IPS-15b (cell line): Measurements from ENCODE around the gene AP3S2.
"Not testable (repeated sequence)": the region's sequence is repeated elsewhere in the genome, so short reads cannot be mapped to it uniquely, and the experiment has no call there.

Source experiments
- H3K27me3 ChIP-seq: one replicate; pipeline ENCODE4 v1.6.1; 2013; ENCODE audit warnings: low read length; ENCODE audit not compliant: control insufficient read depth, insufficient read depth
- H3K36me3 ChIP-seq: one replicate; pipeline ENCODE4 v1.6.1; 2013; ENCODE audit warnings: low read length; ENCODE audit not compliant: control insufficient read depth, insufficient read depth
- H3K4me1 ChIP-seq: one replicate; pipeline ENCODE4 v1.6.1; 2013; ENCODE audit warnings: mild to moderate bottlenecking, low read length; ENCODE audit not compliant: control insufficient read depth, insufficient read depth
- H3K4me3 ChIP-seq: one replicate; pipeline ENCODE4 v1.5.1; 2013; ENCODE audit warnings: low read depth, low read length
- H3K9ac ChIP-seq: one replicate; pipeline ENCODE4 v1.6.1; 2013; ENCODE audit warnings: low read depth, mild to moderate bottlenecking, low read length
- H3K9me3 ChIP-seq: one replicate; pipeline ENCODE4 v1.6.1; 2013; ENCODE audit warnings: mild to moderate bottlenecking, low read length; ENCODE audit not compliant: control insufficient read depth, insufficient read depth

AP3S2 gene

GRCh38 chr15:89876396-89877082 lies 17.3 kb downstream of the AP3S2 start:
- Histone ChIP-seq H3K9ac (no peak overlapping the region), H3K9me3 (no peaks in the 10 kb centered on the region), H3K4me1 (no peaks in the 10 kb centered on the region), H3K27me3 (no peaks in the 10 kb centered on the region), H3K4me3 (no peak overlapping the region), H3K36me3 (no peaks in the 10 kb centered on the region)

GRCh38 chr15:89875741-89876140 lies 18.1 kb downstream of the AP3S2 start:
- Histone ChIP-seq H3K9me3 (no peaks in the 10 kb centered on the region), H3K4me3 (no peak overlapping the region), H3K27me3 (no peaks in the 10 kb centered on the region), H3K9ac (no peak overlapping the region), H3K36me3 (no peaks in the 10 kb centered on the region), H3K4me1 (no peaks in the 10 kb centered on the region)

GRCh38 chr15:89874926-89875564 lies 18.7 kb downstream of the AP3S2 start:
- no peaks in the 10 kb centered on the region for H3K27me3 ChIP-seq
- H3K4me1 ChIP-seq, result no peaks in the 10 kb centered on the region
- no peaks in the 10 kb centered on the region for H3K36me3 ChIP-seq
- no peaks in the 10 kb centered on the region for H3K9me3 ChIP-seq
- no peak overlapping the region for H3K9ac ChIP-seq
- no peak overlapping the region for H3K4me3 ChIP-seq

GRCh38 chr15:89870688-89871288 lies 23.0 kb downstream of the AP3S2 start:
- no peak overlapping the region for H3K9ac ChIP-seq
- H3K9me3 ChIP-seq, result no peaks in the 10 kb centered on the region
- no peaks in the 10 kb centered on the region for H3K36me3 ChIP-seq
- no peak overlapping the region for H3K4me3 ChIP-seq
- H3K4me1 ChIP-seq, result no peaks in the 10 kb centered on the region
- H3K27me3 ChIP-seq, result no peaks in the 10 kb centered on the region

GRCh38 chr15:89870006-89870405 lies 23.8 kb downstream of the AP3S2 start:
- Histone ChIP-seq H3K4me1 (no peaks in the 10 kb centered on the region), H3K9me3 (no peaks in the 10 kb centered on the region), H3K4me3 (no peak overlapping the region), H3K27me3 (no peaks in the 10 kb centered on the region), H3K9ac (no peak overlapping the region), H3K36me3 (no peaks in the 10 kb centered on the region)

GRCh38 chr15:89869490-89869889 lies 24.3 kb downstream of the AP3S2 start:
- not testable (repeated sequence) for H3K9ac ChIP-seq, H3K27me3 ChIP-seq, H3K36me3 ChIP-seq, H3K4me3 ChIP-seq, H3K9me3 ChIP-seq, H3K4me1 ChIP-seq

- Histone ChIP-seq H3K27me3 (no peaks in the 10 kb centered on the region), H3K9me3 (no peaks in the 10 kb centered on the region), H3K36me3 (no peaks in the 10 kb centered on the region), H3K4me3 (no peak overlapping the region), H3K9ac (no peak overlapping the region), H3K4me1 (no peaks in the 10 kb centered on the region)
Measured at GRCh38 chr15:89864958-89865739, 28.6 kb downstream of the AP3S2 start.

GRCh38 chr15:89863918-89864317 lies 29.9 kb downstream of the AP3S2 start:
- H3K9me3 ChIP-seq, result no peaks in the 10 kb centered on the region
- H3K4me1 ChIP-seq, result no peaks in the 10 kb centered on the region
- H3K9ac ChIP-seq, result no peak overlapping the region
- no peaks in the 10 kb centered on the region for H3K27me3 ChIP-seq
- H3K4me3 ChIP-seq, result no peak overlapping the region
- no peaks in the 10 kb centered on the region for H3K36me3 ChIP-seq

- H3K4me3 ChIP-seq, result no peak overlapping the region
- no peak overlapping the region for H3K9ac ChIP-seq
- H3K36me3 ChIP-seq, result peaks cover 5% of the 10 kb centered on the region
Measured at GRCh38 chr15:89860891-89861290, 32.9 kb downstream of the AP3S2 start.

GRCh38 chr15:89860431-89860830 lies 33.4 kb downstream of the AP3S2 start:
- Histone ChIP-seq H3K4me3 (no peak overlapping the region), H3K36me3 (peaks cover 5% of the 10 kb centered on the region), H3K9ac (no peak overlapping the region), H3K9me3 (no peaks in the 10 kb centered on the region), H3K27me3 (no peaks in the 10 kb centered on the region), H3K4me1 (no peaks in the 10 kb centered on the region)

More at GRCh38 chr15:89860891-89861290, 32.9 kb downstream of the AP3S2 start:
- Histone ChIP-seq H3K9me3 (no peaks in the 10 kb centered on the region), H3K27me3 (no peaks in the 10 kb centered on the region), H3K4me1 (no peaks in the 10 kb centered on the region)

- H3K27me3 ChIP-seq, result no peaks in the 10 kb centered on the region
- no peak overlapping the region for H3K9ac ChIP-seq
- no peaks in the 10 kb centered on the region for H3K4me1 ChIP-seq
- peaks cover 5% of the 10 kb centered on the region for H3K36me3 ChIP-seq
- no peak overlapping the region for H3K4me3 ChIP-seq
- no peaks in the 10 kb centered on the region for H3K9me3 ChIP-seq
Measured at GRCh38 chr15:89858661-89859458, 34.9 kb downstream of the AP3S2 start.
